ENCODE data around the gene TNFSF9.

GRCh38 chr19:6556043-6556449, 25.2 kb downstream of the TNFSF9 start:
- TF ChIP-seq CTCF (IDR thresholded peaks at IDR 0.05): no peak
- no peak for TF ChIP-seq POLR2A (IDR thresholded peaks at IDR 0.05)
